Thymus (tissue), 11 donors: Measurements from ENCODE around the gene INSR. TPM values are rescaled to one million over a fixed set of nuclear protein-coding genes. Genes with fewer than 3 reads are reported as not detected.

Experiments
- DNase-seq, 9 donors: peaks; one replicate each; pipeline ENCODE4 v3.0.0-alpha.2; 2013; ENCODE audit warnings: low spot score in 9 of 9, low read depth in 6 of 9, missing footprints in 1 of 9
- H3K27ac ChIP-seq, 2 donors: one replicate each; pipeline ENCODE4 v1.5.1; 2013; ENCODE audit warnings: control low read depth in 1 of 2, low read depth in 1 of 2, low read length in 1 of 2, mild to moderate bottlenecking in 1 of 2, moderate library complexity in 1 of 2
- H3K27me3 ChIP-seq, 2 donors: one replicate each; pipeline ENCODE4 v1.5.1; 2013; ENCODE audit warnings: low read length in 1 of 2; ENCODE audit not compliant: control insufficient read depth in 2 of 2, insufficient read depth in 1 of 2
- H3K36me3 ChIP-seq, 2 donors: one replicate each; pipeline ENCODE4 v1.5.1; 2013; ENCODE audit warnings: low read length in 1 of 2, mild to moderate bottlenecking in 1 of 2, moderate library complexity in 1 of 2; ENCODE audit not compliant: control insufficient read depth in 2 of 2, insufficient read depth in 2 of 2
- H3K4me1 ChIP-seq, 2 donors: one replicate each; pipeline ENCODE4 v1.5.1; 2013; ENCODE audit warnings: low read length in 2 of 2; ENCODE audit not compliant: control insufficient read depth in 2 of 2, insufficient read depth in 2 of 2
- H3K4me3 ChIP-seq, 2 donors: one replicate each; pipeline ENCODE4 v1.5.1; 2013; ENCODE audit warnings: low read length in 2 of 2, control low read depth in 1 of 2, mild to moderate bottlenecking in 1 of 2
- H3K9me3 ChIP-seq, 2 donors: one replicate each; pipeline ENCODE4 v1.5.1; 2013; ENCODE audit warnings: low read length in 1 of 2, mild to moderate bottlenecking in 1 of 2; ENCODE audit not compliant: control insufficient read depth in 2 of 2, insufficient read depth in 1 of 2
- WGBS: extraction: QIAGEN DNeasy Blood & Tissue Kit; methylation state at CpG from one replicate; pipeline ENCODE4 v1.1.7; 2013; 5-methylcytosine and 5-hydroxymethylcytosine counted together
- polyA plus RNA-seq: library from polyadenylated mRNA; stranded (reverse); fragments of 200-250 nt; gene quantifications from one replicate; pipeline ENCODE4 v1.2.3, GENCODE V29; 2013
- total RNA-seq: library from RNA; stranded (reverse); fragments of 120-200 nt; gene quantifications from one replicate; pipeline ENCODE4 v1.2.4, GENCODE V29; 2013
- donor health status: healthy.

Gene INSR
- total and polyA plus RNA-seq, 2 donors: 5.5 to 6.0 TPM

GRCh38 chr19:7303470-7303869 is 9.3 kb upstream of the INSR start:
- Histone ChIP-seq H3K4me3 (no peak overlapping the region), H3K9me3 (no peaks in the 10 kb centered on the region), H3K27me3 (peaks cover 0 to 2% of the 10 kb centered on the region in 2 donors), H3K36me3 (no peaks in the 10 kb centered on the region), H3K27ac (no peak overlapping the region), H3K4me1 (no peaks in the 10 kb centered on the region)
- WGBS: 94% methylated on average over 4 of the region's 4 CpGs
- DNase-seq: no peak

DNA sequence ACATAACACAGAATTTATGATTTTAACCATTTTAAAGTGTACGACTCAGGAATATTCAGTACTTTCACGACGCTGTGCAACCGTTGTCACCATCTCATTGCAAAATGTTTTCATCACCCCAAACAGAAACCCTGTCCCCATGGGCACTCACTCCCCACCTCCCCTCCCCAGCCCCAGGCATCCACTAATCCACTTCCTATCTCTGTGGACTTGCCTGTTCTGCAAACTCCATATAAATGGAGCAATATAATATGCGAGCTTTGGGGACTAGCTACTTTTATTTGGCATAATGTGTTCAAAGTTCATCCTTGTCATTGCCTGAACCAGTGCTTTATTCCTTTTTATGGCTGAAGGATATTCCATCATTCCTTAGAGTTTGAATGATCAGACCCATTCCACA is 7.3 kb upstream of the INSR start:
- DNase-seq: no peak
- Histone ChIP-seq H3K9me3 (no peaks in the 10 kb centered on the region), H3K36me3 (no peaks in the 10 kb centered on the region), H3K4me3 (no peak overlapping the region), H3K27me3 (peaks cover 0 to 5% of the 10 kb centered on the region in 2 donors), H3K27ac (no peak overlapping the region), H3K4me1 (no peaks in the 10 kb centered on the region)
- 94% methylated on average over 5 of the region's 5 CpGs for WGBS

GRCh38 chr19:7297742-7298141 is 3.5 kb upstream of the INSR start:
- no peaks in the 10 kb centered on the region for H3K9me3 ChIP-seq
- no peak for DNase-seq
- no peak overlapping the region for H3K27ac ChIP-seq
- H3K4me1 ChIP-seq: peaks cover 13% of the 10 kb centered on the region in 2 donors
- no peak overlapping the region for H3K4me3 ChIP-seq
- H3K27me3 ChIP-seq: peaks cover 0 to 24% of the 10 kb centered on the region in 2 donors
- no peaks in the 10 kb centered on the region for H3K36me3 ChIP-seq
- 93% methylated on average over 7 of the region's 7 CpGs for WGBS

GRCh38 chr19:7295912-7296536 is 1.8 kb upstream of the INSR start:
- DNase-seq: no peak
- 98% methylated on average over 6 of the region's 6 CpGs for WGBS
- Histone ChIP-seq H3K27ac (no peak overlapping the region), H3K4me1 (peaks cover 13 to 16% of the 10 kb centered on the region in 2 donors), H3K9me3 (no peaks in the 10 kb centered on the region), H3K4me3 (no peak overlapping the region), H3K36me3 (no peaks in the 10 kb centered on the region), H3K27me3 (peaks cover 0 to 26% of the 10 kb centered on the region in 2 donors)

GRCh38 chr19:7294558-7295212 is 471 bp upstream of the INSR start:
- H3K36me3 ChIP-seq: no peaks in the 10 kb centered on the region
- peaks cover 13 to 16% of the 10 kb centered on the region in 2 donors for H3K4me1 ChIP-seq
- H3K9me3 ChIP-seq: no peaks in the 10 kb centered on the region
- 3% methylated on average over 43 of the region's 43 CpGs for WGBS
- peak in 4 of 9 donors; percentile 9 to 49 (median 18) for DNase-seq
- peak overlapping the region; percentile 53 to 86 for H3K4me3 ChIP-seq
- no peak overlapping the region for H3K27ac ChIP-seq
- H3K27me3 ChIP-seq: peaks cover 0 to 24% of the 10 kb centered on the region in 2 donors

GRCh38 chr19:7292950-7293761 is 1.1 kb downstream of the INSR start:
- no peak overlapping the region for H3K27ac ChIP-seq
- peaks cover 0 to 22% of the 10 kb centered on the region in 2 donors for H3K27me3 ChIP-seq
- no peaks in the 10 kb centered on the region for H3K9me3 ChIP-seq
- no peaks in the 10 kb centered on the region for H3K36me3 ChIP-seq
- H3K4me3 ChIP-seq: peak overlapping the region; percentile 53 to 86
- peaks cover 13 to 16% of the 10 kb centered on the region in 2 donors for H3K4me1 ChIP-seq
- DNase-seq: peak in 3 of 9 donors; percentile 12 to 30 (median 17)
- WGBS: 20% methylated on average over 54 of the region's 54 CpGs

- DNase-seq: no peak
- Histone ChIP-seq H3K9me3 (no peaks in the 10 kb centered on the region), H3K4me3 (no peak overlapping the region), H3K36me3 (no peaks in the 10 kb centered on the region), H3K27me3 (peaks cover 0 to 21% of the 10 kb centered on the region in 2 donors), H3K27ac (no peak overlapping the region), H3K4me1 (peaks cover 13 to 16% of the 10 kb centered on the region in 2 donors)
- WGBS: 83% methylated on average over 12 of the region's 12 CpGs
These were observed 1.8 kb downstream of the INSR start for GRCh38 chr19:7292352-7292949.

DNA sequence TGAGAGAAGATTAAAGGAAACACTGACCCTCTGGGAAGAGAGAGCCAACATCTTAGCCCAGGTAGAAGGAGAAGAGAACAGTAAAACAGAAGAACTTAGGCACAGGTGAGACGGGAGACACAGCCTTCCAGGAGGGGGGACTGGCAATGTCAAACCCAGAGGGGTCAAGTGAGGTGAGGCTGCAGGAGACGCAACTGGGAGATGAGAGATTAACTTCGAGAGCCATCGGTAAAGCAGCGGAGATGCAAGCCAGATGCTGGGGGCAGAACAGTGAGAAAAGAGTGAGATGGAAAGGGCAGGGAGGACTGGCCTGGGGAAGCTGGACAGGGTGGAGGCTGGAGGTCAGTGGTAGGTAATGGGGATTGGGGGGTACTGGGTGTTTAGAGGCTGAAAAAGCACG is 5.2 kb downstream of the INSR start:
- Histone ChIP-seq H3K9me3 (no peaks in the 10 kb centered on the region), H3K4me1 (peaks cover 5 to 9% of the 10 kb centered on the region in 2 donors), H3K36me3 (no peaks in the 10 kb centered on the region), H3K27me3 (peaks cover 0 to 11% of the 10 kb centered on the region in 2 donors), H3K4me3 (no peak overlapping the region), H3K27ac (no peak overlapping the region)
- WGBS: 86% methylated on average over 6 of the region's 6 CpGs
- DNase-seq: no peak
